ENCODE results near the gene CCZ1B.
"Not testable (repeated sequence)": the region's sequence is repeated elsewhere in the genome, so short reads cannot be mapped to it uniquely, and the experiment has no call there.

GRCh38 chr7:6842278-6842921 is 16.3 kb upstream of the CCZ1B start:
- not testable (repeated sequence) for TF ChIP-seq ELK1 (IDR thresholded peaks at IDR 0.05; ENCODE audit: low read depth, low read length); CTCF (IDR thresholded peaks at IDR 0.05); PHF8 (IDR thresholded peaks at IDR 0.05; ENCODE audit: borderline replicate concordance, low read depth); POLR2A (IDR thresholded peaks at IDR 0.05; ENCODE audit: low read length); MYC (IDR thresholded peaks at IDR 0.05; ENCODE audit: borderline replicate concordance, low read length); SREBF2 (IDR thresholded peaks at IDR 0.05); BHLHE40 (IDR thresholded peaks at IDR 0.05; ENCODE audit: low read depth, low read length); GATA3 (IDR thresholded peaks at IDR 0.05; ENCODE audit: borderline replicate concordance); SMC3 (IDR thresholded peaks at IDR 0.05); EHF (CRISPR knock-in tag; IDR thresholded peaks at IDR 0.05); MAX (IDR thresholded peaks at IDR 0.05); EP300 (IDR thresholded peaks at IDR 0.05); RAD21 (conservative IDR thresholded peaks at IDR 0.05 in 1 of 2, IDR thresholded peaks at IDR 0.05 in 1 of 2); NR3C1 (IDR thresholded peaks at IDR 0.05)
